Mucosa of gallbladder (tissue), 1 donor: Measurements from ENCODE around the gene CMTM5. TPM values are rescaled to one million over a fixed set of nuclear protein-coding genes. Genes with fewer than 3 reads are reported as not detected.
"Not testable (repeated sequence)": the region's sequence is repeated elsewhere in the genome, so short reads cannot be mapped to it uniquely, and the experiment has no call there.

Experiments
- DNase-seq: peaks from one replicate; pipeline ENCODE4 v3.0.0-alpha.2; 2020; ENCODE audit warnings: low spot score
- total RNA-seq: library from RNA; stranded (reverse); gene quantifications from one replicate; pipeline ENCODE4 v1.2.1, GENCODE V29; 2021
- donor health status: DM: no; HTN: no; CAD: no.

Gene CMTM5
- total RNA-seq, 1 donor from 2014 or later: 2.2 TPM

DNA sequence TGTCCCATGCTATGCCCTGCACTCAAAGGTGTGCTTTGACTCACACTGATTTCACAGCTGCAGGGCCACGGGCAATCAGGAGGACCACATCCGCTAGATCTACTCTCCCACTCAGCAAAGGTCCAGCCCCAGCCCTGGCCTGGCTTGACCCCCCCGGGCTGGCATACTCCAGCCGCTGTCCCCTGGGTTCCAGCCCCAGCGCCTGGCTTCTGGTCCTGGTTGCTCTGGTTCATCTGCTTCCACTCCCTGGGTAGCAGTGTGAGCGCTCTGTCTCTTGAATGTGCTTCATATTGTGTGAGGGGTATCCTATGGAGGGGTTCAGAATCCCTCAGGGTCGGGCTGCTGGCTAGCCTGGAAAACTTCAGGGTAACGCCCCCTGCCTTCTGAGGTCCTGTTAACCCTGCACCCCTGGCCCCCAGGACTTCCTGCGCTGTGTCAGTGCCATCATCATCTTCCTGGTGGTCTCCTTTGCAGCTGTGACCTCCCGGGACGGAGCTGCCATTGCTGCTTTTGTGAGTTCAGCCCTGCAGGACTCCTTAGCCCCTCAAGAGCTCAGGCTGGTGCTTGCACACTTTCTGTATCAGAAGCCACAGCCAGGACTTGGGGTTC, 1.9 kb downstream of the CMTM5 start:
- no peak for DNase-seq

DNA sequence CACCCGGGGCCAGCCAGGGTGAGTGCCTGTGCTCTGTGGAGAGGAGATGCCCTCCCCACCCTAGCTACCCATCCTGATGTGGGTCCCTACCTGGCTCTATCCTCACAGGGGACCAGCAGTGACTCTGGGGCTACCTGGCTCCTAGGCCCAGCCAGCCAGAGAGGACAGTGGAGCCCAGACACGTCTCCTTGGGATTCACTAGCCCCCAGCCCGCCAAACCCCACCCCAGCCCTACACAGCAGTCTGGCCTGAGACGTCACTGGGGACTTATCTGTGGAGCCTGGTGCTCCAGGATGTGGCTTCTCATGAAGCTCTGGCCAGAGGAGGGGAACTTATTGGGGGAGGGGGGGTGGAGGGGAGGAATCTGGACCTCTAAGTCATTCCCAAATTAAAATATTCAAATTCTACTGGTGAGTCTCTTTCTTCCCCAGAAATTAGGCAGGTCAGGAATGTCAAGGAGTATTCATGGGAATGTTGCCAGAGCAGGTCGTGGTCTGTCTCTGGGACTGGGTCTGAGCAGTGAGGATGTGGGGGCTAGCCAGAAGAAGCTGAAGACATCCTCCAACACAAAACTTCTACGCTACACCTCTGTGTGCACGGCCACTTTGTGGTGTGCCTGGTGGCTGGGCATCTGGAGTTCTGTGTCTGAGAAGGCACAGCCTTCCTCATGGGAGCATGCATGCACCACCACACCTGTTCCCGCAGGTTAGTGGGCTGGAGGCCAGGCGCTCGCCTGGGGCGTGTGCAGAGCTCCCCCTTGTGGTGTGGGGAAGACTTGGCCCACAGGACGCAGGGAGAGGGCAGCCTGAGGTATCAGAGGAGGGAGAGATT, 2.7 kb downstream of the CMTM5 start:
- peak; percentile 59 for DNase-seq

- no peak for DNase-seq
These were observed 3.5 kb downstream of the CMTM5 start for GRCh38 chr14:23380197-23380914.

- no peak for DNase-seq
These were observed 4.1 kb downstream of the CMTM5 start for GRCh38 chr14:23380976-23381375.

GRCh38 chr14:23381871-23382270, 5.0 kb downstream of the CMTM5 start:
- DNase-seq: no peak

GRCh38 chr14:23382276-23382675, 5.4 kb downstream of the CMTM5 start:
- DNase-seq: no peak

DNA sequence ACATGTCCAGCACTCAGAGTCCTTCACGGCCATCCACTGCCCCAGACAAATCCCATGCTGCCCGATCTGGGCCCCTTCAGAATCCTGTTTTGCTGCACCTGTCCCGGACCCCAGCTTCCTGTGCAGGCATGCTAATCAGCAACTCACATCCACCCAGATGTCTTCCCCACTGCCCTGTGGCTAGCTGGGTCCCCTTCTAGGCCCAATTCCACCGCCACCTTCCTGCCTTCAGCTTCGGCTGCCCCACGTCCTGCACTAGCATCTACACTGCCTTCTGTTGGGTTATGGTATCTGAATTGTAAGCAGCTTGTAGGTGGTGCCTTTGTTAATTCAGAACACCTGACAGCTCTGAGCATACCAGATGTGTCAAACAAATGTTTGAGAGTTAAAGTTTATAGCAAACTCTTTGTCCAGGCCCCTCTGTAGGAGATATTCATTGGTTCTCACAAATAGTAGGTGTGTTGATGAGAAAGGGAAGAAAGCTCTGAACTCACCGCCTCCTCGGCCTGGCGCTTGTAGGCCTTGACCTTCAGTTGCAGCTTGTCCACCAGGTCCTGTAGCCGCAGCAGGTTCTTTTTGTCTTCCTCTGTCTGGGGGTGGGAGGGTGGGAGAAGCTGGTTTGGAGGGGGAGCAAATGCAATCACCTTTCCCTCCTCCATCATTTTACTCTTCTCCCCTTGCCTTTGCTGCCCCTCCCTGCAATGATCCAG, 6.0 kb downstream of the CMTM5 start:
- no peak for DNase-seq

- no peak for DNase-seq
These were observed 7.7 kb downstream of the CMTM5 start for GRCh38 chr14:23384364-23385080.

- no peak for DNase-seq
These were observed 8.4 kb downstream of the CMTM5 start for GRCh38 chr14:23385244-23385641.

DNA sequence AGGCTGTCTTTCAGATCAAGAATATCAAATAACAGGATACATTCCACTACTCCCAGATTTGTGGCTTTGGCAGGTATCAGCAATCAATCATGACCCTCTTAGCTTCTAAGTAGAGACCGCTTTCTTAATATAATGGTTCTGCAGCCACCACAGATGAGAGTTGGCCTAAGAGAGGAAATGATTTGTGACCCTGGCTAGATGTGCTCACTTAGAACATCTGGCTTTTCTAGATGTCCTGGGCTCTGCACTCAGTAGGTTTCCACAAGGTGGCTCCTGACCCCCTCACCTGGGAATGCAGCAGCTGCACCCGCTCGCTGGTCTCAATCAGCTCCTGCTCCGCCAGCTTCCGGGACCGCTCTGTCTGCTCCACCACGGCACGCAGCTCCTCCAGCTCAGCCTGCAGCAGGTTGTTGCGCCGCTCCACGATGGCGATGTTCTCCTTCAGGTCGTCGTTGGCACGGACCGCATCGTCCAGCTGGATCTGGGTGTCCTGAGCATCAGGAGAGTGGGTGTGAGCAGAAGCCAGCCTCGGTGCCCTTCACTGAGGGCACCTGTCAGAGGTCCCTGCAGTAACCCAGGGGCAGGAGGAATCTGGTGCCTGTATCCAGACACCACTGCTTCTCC, 8.9 kb downstream of the CMTM5 start:
- no peak for DNase-seq

- DNase-seq: not testable (repeated sequence)
These were observed 9.4 kb downstream of the CMTM5 start for GRCh38 chr14:23386266-23386657.

DNA sequence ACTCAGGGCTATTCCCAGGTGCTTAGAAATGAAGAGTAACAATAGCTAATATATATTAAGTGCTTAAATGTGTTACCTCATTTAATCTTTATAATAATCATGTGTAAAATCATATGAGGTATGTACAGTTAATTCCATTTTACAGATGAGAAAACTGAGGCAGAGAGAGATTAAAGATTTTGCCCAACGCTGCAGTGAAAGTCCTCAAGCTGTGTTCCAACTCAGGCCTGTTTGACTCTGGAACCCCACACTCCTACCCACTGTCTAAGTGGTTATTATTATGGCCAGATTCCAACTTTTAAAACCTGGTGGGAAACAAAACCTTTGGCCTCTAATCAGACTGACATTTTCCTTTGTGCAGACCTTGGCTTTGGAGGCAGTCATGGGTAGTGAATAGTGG, 10.2 kb downstream of the CMTM5 start:
- no peak for DNase-seq

GRCh38 chr14:23387916-23388882, 11.4 kb downstream of the CMTM5 start:
- DNase-seq: no peak

DNA sequence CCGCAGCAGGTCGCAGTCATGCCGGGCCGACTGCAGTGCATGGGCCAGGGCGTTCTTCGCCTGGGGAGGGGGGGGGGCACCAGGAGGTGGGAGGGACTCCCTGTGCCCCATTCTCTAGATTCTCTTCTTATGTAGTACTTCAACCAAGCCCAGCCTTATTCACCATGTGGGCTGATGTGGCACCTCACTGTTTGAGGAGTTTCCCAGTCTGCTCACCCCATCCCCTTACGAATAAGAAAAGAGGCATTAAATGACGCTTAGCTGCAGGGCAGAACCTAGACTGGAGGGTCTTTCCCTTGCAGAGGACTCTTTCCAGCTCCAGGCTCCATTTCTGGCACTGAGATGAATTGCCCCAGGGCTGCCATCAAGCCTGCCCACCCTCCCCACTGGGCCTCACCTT, 12.2 kb downstream of the CMTM5 start:
- DNase-seq: no peak

- no peak for DNase-seq
These were observed 12.6 kb downstream of the CMTM5 start for GRCh38 chr14:23389396-23389795.

GRCh38 chr14:23389871-23390270, 13.0 kb downstream of the CMTM5 start:
- DNase-seq: not testable (repeated sequence)

- no peak for DNase-seq
These were observed 15.8 kb downstream of the CMTM5 start for GRCh38 chr14:23392613-23393012.

GRCh38 chr14:23396126-23396525, 19.3 kb downstream of the CMTM5 start:
- DNase-seq: no peak

DNA sequence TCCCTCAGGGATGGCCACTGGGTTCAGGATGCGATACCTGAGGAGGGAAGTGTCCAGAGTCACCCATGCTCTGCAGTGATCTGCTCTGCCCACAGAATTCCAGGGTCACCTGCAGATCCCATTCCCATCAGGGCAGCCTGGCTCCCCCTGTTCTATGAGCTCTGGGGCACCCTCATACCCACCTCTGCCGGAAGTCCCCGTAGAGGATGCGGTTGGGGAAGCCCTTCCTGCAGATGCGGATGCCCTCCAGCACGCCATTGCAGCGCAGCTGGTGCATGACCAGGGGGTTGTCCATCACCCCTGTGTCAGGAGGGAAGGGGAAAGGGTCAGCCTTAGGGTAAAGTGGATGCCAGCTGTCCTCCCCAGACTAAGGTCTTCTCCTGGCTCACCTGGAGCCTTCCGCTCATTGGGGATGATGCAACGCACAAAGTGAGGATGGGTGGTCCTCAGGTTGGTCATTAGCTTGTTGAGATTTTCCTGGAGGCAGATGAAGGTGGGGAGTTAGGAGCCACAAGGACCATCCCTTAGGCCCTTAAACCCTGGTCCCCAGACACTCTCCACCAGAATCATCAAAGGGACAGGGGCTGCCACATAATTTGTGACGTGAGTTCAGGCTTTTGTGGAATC, 20.0 kb downstream of the CMTM5 start:
- DNase-seq: no peak
